K562 (cell line): ENCODE results near the gene POGLUT2. TPM values are rescaled to one million over a fixed set of nuclear protein-coding genes. Genes with fewer than 3 reads are reported as not detected.

Experiments
- BRCA1 ChIP-seq, 2 experiments: fragments of 450-650 bp in 1 of 2; sonication (generic) in 1 of 2; formaldehyde crosslinking in 1 of 2; IDR thresholded peaks; 2 replicates each; pipeline versions ENCODE4 v1.5.0 to v1.6.1; 2017 to 2020; ENCODE audit warnings: mild to moderate bottlenecking in 1 of 2, missing genetic modification reagents in 1 of 2
- CBX2 ChIP-seq: fragments of 200-600 bp; sonication (generic); IDR thresholded peaks from one replicate; pipeline ENCODE4 v1.6.1; 2012; ENCODE audit warnings: mild to moderate bottlenecking, low read length, inconsistent platforms; ENCODE audit not compliant: insufficient read depth, poor library complexity, severe bottlenecking
- CBX3 ChIP-seq, 2 experiments: IDR thresholded peaks; 1 replicate in 1 of 2; 2 replicates in 1 of 2; pipeline ENCODE4 v1.6.1; 2012; ENCODE audit warnings: inconsistent platforms in 2 of 2, low read length in 2 of 2, borderline replicate concordance in 1 of 2, control low read depth in 1 of 2
- CXXC5 ChIP-seq: fragments of 250-450 bp; sonication (Bioruptor Pico); IDR thresholded peaks from 2 replicates; pipeline ENCODE4 v1.8.0; 2022; ENCODE audit warnings: inconsistent platforms, mild to moderate bottlenecking, moderate library complexity
- GABPB2 ChIP-seq: fragments of 250-450 bp; sonication (Bioruptor Pico); conservative IDR thresholded peaks from 2 replicates; pipeline ENCODE4 v1.5.1; 2021; ENCODE audit warnings: mild to moderate bottlenecking
- HLTF ChIP-seq: fragments of 450-650 bp; IDR thresholded peaks from 2 replicates; pipeline ENCODE4 v1.6.1; 2016
- NR2C2 ChIP-seq, 2 experiments: fragments of 200-800 bp in 1 of 2; sonication (Bioruptor generic) in 1 of 2; sonication (generic) in 1 of 2; formaldehyde crosslinking in 1 of 2; IDR thresholded peaks; 2 replicates each; pipeline versions ENCODE4 v1.6.1 to v1.8.0; 2016 to 2022; ENCODE audit warnings: mild to moderate bottlenecking in 1 of 2, missing compliant biosample characterization in 1 of 2, missing genetic modification characterization in 1 of 2, missing genetic modification reagents in 1 of 2
- POLR2H ChIP-seq: IDR thresholded peaks from 2 replicates; pipeline ENCODE4 v1.6.1; 2016; ENCODE audit warnings: missing genetic modification characterization, low read depth, mild to moderate bottlenecking, control low read depth, missing compliant biosample characterization, moderate library complexity
- SUPT5H ChIP-seq: fragments of 450-650 bp; IDR thresholded peaks from 2 replicates; pipeline ENCODE4 v1.6.1; 2016
- TEAD2 ChIP-seq: fragments of 450-650 bp; IDR thresholded peaks from 2 replicates; pipeline ENCODE4 v1.6.1; 2016; ENCODE audit warnings: missing genetic modification characterization, control low read depth, missing compliant biosample characterization
- U2AF1 ChIP-seq: fragments of 200-400 bp; formaldehyde crosslinking; optimal IDR thresholded peaks from 2 replicates; pipeline ENCODE3; 2017; ENCODE audit warnings: mild to moderate bottlenecking, low read depth, low read length, moderate library complexity
- ZFP36 ChIP-seq: fragments of 150-350 bp; IDR thresholded peaks from 2 replicates; pipeline ENCODE4 v1.6.1; 2018; ENCODE audit warnings: low read length, low read depth; ENCODE audit not compliant: partially characterized antibody
- ZNF436 ChIP-seq: fragments of 250-450, 450-650 bp; sonication (Bioruptor Pico); formaldehyde crosslinking; IDR thresholded peaks from 2 replicates; pipeline ENCODE4 v1.7.0; 2020; ENCODE audit warnings: mild to moderate bottlenecking
- ZNF583 ChIP-seq: fragments of 250-450 bp; sonication (Bioruptor Pico); IDR thresholded peaks from 2 replicates; pipeline ENCODE4 v1.4.0; 2020
- polyA plus RNA-seq, 8 experiments: library from polyadenylated mRNA; depleted of rRNA in 4 of 8; stranded (reverse) in 5 of 8; unstranded in 3 of 8; fragments of >200 nt; fragmentation: Nextera tagmentation in 2 of 8; fragmentation: Illumina TruSeq in 1 of 8; extraction: Ambion mirVana in 2 of 8; extraction: Trizol in 1 of 8; gene quantifications; 2 replicates each; pipeline versions ENCODE4 v1.2.1 to v1.2.3, GENCODE V29; 2011 to 2014; ENCODE audit warnings: inconsistent platforms in 1 of 8, missing spikeins in 1 of 8
- total RNA-seq, 7 experiments: library from RNA; depleted of rRNA in 6 of 7; stranded (reverse); fragments of >200 nt in 6 of 7; fragmentation: Illumina TruSeq in 2 of 7; extraction: Trizol in 2 of 7; gene quantifications; 2 replicates each; pipeline versions ENCODE4 v1.2.1 to v1.2.3, GENCODE V29; 2011 to 2021; ENCODE audit warnings: low replicate concordance in 1 of 7
- TF ChIP-seq, protein P1 (sequence below): fragments of 450-650 bp; IDR thresholded peaks from 2 replicates; pipeline ENCODE4 v1.6.1; 2016; ENCODE audit warnings: low read depth
- TF ChIP-seq, protein P2 (sequence below): fragments of 450-650 bp; IDR thresholded peaks from 2 replicates; pipeline ENCODE4 v1.6.1; 2018; ENCODE audit warnings: mild to moderate bottlenecking, low read depth; ENCODE audit not compliant: partially characterized antibody
- TF ChIP-seq, protein P3 (sequence below): IDR thresholded peaks from 2 replicates; pipeline ENCODE4 v1.6.1; 2011; ENCODE audit not compliant: insufficient read length; ENCODE audit errors: extremely low read depth

Gene POGLUT2
- total and polyA plus RNA-seq, 9 of the 15 experiments (the other 6 are each of a cell fraction or from before 2014, with no cell fraction given): 3.8 to 11.8 (median 10.8) TPM

DNA sequence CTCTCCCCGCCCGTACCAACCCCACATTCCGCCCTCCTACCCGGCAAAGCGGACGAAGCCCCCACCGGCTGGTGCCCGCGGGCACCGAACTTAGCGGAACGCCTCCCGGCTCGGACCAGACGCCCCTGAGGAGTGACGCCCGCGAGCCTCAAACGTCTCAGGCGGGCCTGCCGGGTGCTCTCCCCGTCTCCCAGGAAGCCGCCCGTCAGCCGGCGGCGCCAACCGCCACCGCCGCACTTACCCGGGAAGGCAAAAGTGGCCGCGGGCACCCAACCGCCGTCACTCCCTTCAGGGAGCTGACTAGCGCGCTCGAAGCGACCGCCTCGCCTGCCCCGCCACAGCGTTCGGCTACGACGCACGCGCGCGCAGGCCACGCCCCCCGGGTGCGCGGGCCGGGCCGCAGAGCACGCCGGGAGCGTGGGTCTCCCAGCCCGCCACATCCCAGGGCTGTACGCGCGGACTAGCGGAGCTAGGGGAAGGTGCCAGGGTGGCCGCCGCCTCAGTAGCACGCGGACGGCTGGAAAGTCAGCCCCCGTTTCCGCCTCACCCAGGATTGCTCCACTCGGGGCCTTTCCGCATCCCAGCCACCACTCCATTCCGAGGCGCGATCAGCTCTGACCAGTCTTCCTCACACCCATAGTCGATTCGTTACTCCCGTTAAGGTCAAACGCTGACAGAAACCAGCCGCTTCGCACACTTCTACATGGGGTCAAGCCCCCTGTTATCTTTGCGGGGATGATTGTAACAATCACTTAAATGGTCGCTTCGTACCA, 25.1 kb downstream of the POGLUT2 start, which contains the start of gene TEX30 (continued):
- TF ChIP-seq, protein P1, sequence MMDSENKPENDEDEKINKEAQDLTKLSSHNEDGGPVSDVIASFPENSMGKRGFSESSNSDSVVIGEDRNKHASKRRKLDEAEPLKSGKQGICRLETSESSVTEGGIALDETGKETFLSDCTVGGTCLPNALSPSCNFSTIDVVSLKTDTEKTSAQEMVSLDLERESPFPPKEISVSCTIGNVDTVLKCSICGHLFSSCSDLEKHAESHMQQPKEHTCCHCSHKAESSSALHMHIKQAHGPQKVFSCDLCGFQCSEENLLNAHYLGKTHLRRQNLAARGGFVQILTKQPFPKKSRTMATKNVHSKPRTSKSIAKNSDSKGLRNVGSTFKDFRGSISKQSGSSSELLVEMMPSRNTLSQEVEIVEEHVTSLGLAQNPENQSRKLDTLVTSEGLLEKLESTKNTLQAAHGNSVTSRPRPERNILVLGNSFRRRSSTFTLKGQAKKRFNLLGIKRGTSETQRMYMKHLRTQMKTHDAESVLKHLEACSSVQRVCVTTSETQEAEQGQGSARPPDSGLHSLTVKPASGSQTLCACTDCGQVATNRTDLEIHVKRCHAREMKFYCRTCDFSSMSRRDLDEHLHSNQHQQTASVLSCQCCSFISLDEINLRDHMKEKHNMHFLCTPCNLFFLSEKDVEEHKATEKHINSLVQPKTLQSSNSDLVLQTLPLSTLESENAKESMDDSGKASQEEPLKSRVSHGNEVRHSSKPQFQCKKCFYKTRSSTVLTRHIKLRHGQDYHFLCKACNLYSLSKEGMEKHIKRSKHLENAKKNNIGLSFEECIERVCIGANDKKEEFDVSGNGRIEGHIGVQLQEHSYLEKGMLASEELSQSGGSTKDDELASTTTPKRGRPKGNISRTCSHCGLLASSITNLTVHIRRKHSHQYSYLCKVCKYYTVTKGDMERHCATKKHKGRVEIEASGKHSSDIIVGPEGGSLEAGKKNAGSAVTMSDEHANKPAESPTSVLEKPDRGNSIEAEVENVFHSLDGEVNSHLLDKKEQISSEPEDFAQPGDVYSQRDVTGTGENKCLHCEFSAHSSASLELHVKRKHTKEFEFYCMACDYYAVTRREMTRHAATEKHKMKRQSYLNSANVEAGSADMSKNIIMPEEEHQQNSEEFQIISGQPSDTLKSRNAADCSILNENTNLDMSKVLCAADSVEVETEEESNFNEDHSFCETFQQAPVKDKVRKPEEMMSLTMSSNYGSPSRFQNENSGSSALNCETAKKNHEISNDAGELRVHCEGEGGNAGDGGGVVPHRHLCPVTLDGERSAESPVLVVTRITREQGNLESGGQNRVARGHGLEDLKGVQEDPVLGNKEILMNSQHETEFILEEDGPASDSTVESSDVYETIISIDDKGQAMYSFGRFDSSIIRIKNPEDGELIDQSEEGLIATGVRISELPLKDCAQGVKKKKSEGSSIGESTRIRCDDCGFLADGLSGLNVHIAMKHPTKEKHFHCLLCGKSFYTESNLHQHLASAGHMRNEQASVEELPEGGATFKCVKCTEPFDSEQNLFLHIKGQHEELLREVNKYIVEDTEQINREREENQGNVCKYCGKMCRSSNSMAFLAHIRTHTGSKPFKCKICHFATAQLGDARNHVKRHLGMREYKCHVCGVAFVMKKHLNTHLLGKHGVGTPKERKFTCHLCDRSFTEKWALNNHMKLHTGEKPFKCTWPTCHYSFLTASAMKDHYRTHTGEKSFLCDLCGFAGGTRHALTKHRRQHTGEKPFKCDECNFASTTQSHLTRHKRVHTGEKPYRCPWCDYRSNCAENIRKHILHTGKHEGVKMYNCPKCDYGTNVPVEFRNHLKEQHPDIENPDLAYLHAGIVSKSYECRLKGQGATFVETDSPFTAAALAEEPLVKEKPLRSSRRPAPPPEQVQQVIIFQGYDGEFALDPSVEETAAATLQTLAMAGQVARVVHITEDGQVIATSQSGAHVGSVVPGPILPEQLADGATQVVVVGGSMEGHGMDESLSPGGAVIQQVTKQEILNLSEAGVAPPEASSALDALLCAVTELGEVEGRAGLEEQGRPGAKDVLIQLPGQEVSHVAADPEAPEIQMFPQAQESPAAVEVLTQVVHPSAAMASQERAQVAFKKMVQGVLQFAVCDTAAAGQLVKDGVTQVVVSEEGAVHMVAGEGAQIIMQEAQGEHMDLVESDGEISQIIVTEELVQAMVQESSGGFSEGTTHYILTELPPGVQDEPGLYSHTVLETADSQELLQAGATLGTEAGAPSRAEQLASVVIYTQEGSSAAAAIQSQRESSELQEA: no peak
- TF ChIP-seq BRCA1 (IDR thresholded peaks at IDR 0.05) (no peak), BRCA1 (CRISPR knock-in tag; IDR thresholded peaks at IDR 0.05) (no peak), ZFP36 (no peak), U2AF1 (no peak), GABPB2 (CRISPR knock-in tag) (no peak), POLR2H (tag) (peak; percentile 84), SUPT5H (peak; percentile 77), CXXC5 (peak; percentile 77; the same call in 1 of the 2 replicates), TEAD2 (no peak), HLTF (no peak), ZNF583 (CRISPR knock-in tag) (no peak), CBX3 (IDR thresholded peaks at IDR 0.05; ENCODE audit: borderline replicate concordance in 1 of 2, low read length in 2 of 2) (peak in 1 of 2 experiments; percentile 56; a peak in 1 of 3 replicates), NR2C2 (CRISPR knock-in tag; IDR thresholded peaks at IDR 0.05) (no peak), NR2C2 (tag; IDR thresholded peaks at IDR 0.05) (no peak; the same call in 1 of the 2 replicates), ZNF436 (CRISPR knock-in tag) (no peak), CBX2 (no peak)
- TF ChIP-seq, protein P2, sequence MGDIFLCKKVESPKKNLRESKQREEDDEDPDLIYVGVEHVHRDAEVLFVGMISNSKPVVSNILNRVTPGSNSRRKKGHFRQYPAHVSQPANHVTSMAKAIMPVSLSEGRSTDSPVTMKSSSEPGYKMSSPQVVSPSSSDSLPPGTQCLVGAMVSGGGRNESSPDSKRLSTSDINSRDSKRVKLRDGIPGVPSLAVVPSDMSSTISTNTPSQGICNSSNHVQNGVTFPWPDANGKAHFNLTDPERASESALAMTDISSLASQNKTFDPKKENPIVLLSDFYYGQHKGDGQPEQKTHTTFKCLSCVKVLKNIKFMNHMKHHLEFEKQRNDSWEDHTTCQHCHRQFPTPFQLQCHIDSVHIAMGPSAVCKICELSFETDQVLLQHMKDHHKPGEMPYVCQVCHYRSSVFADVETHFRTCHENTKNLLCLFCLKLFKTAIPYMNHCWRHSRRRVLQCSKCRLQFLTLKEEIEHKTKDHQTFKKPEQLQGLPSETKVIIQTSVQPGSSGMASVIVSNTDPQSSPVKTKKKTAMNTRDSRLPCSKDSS: no peak
- TF ChIP-seq, protein P3, sequence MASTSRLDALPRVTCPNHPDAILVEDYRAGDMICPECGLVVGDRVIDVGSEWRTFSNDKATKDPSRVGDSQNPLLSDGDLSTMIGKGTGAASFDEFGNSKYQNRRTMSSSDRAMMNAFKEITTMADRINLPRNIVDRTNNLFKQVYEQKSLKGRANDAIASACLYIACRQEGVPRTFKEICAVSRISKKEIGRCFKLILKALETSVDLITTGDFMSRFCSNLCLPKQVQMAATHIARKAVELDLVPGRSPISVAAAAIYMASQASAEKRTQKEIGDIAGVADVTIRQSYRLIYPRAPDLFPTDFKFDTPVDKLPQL: no peak
